Testis (tissue), 2 donors: ENCODE measurements around the gene DTX3.

Experiments used
- CTCF ChIP-seq, 3 experiments: fragments of 450-650 bp in 2 of 3; fragments of 200-600 bp in 1 of 3; sonication (generic) in 1 of 3; IDR thresholded peaks; one replicate each; pipeline ENCODE4 v1.5.1; 2016 to 2019; ENCODE audit warnings: antibody characterized with exemption in 3 of 3, mild to moderate bottlenecking in 2 of 3, moderate library complexity in 1 of 3
- POLR2A ChIP-seq: fragments of 450-650 bp; IDR thresholded peaks from one replicate; pipeline ENCODE4 v1.6.1; 2017; ENCODE audit warnings: antibody characterized with exemption, mild to moderate bottlenecking, moderate library complexity

GRCh38 chr12:57602544-57602943 is 2.1 kb upstream of the DTX3 start:
- TF ChIP-seq POLR2A (no peak), CTCF (IDR thresholded peaks at IDR 0.05) (no peak)
